GM19099 (cell line): ENCODE measurements around the gene KSR2.

Experiments
- POLR2A ChIP-seq: IDR thresholded peaks from 3 replicates; pipeline ENCODE4 v1.6.1; 2011; ENCODE audit warnings: low read depth; ENCODE audit not compliant: insufficient read length; ENCODE audit errors: extremely low read depth

The KSR2 gene

DNA sequence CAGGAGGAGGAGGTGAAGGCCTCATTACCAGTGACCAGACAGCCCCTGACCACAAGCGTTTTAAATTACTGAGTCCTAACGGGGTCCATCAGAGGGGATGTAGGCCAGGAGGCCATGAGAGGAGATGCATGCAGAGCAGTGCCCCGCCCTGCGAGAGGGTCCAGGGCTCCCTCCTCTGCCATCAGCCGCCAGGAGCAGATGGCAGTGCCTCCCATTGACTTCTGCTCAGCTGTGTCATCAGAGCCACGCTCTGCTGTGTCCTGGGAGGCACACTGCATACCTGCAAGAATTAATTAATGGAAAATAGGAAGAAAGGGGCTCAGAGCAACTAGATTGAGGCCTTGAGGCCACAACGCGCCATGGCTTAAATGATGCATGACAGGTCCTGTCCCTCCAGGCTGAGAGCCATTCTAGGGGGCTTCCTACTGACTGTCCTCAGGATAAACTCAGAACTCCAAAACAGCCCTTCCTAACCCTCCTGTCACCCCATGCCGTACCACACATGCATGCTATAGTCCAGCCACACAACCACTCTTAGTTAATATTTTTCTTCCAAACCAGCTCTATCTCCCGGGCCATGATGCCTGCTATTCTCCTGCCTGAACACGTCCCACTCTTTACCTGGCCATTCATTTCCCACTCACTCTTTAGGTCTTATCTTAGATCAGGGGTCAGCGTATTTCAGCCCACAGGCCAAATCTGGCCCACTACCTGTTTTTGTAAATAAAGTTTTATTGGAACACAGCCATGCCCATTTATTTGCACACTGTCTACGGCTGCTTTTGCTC, 235.8 kb downstream of the KSR2 start:
- TF ChIP-seq POLR2A = no peak

- no peak for TF ChIP-seq POLR2A
Measured at GRCh38 chr12:117727301-117727700, 241.5 kb downstream of the KSR2 start.

- no peak for TF ChIP-seq POLR2A
Measured at GRCh38 chr12:117724543-117724942, 244.2 kb downstream of the KSR2 start.

DNA sequence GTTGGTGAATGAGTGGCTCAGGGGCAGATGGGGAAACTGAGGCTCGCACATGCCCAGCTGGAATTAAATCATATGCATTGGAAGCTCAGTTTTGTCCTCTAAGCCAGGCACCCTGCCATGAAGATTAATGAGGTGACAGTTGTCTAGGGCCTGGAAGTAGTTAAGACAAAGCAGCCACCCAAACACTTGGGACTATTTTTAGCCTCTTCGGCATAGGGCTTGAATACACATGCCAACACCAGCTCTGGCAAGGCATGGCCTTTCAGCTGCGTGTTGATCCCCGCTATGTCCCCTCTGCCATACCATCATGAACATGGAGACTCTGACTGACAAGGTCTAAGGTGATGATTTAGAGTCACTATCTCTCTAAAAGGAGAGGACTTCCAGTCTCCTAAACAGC, 250.2 kb downstream of the KSR2 start:
- no peak for TF ChIP-seq POLR2A

GRCh38 chr12:117718141-117718540, 250.6 kb downstream of the KSR2 start:
- no peak for TF ChIP-seq POLR2A

- no peak for TF ChIP-seq POLR2A
Measured at GRCh38 chr12:117714203-117714602, 254.6 kb downstream of the KSR2 start.

- no peak for TF ChIP-seq POLR2A
Measured at GRCh38 chr12:117710121-117710520, 258.7 kb downstream of the KSR2 start.

- no peak for TF ChIP-seq POLR2A
Measured at GRCh38 chr12:117707861-117708260, 260.9 kb downstream of the KSR2 start.

DNA sequence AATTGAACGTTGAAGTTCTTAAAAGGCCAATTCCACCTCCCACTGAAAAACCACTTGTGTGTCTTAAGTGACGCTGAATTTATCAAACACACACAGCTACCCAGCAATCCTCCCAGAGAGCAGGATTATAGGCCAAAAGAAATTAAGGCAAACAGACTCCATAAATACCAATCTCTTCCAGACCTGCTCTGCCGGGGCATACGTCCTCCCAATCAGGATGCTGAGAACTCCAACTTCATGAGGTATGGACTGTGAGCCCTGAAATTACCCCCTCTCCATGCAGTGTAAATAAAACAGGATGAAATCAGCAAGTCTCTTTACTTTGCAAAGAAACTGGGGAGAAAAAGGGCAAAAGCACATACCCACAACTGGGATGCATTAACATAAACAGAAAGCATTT, 265.2 kb downstream of the KSR2 start:
- no peak for TF ChIP-seq POLR2A

- no peak for TF ChIP-seq POLR2A
Measured at GRCh38 chr12:117702741-117703140, 266.0 kb downstream of the KSR2 start.

- no peak for TF ChIP-seq POLR2A
Measured at GRCh38 chr12:117699575-117699974, 269.2 kb downstream of the KSR2 start.

DNA sequence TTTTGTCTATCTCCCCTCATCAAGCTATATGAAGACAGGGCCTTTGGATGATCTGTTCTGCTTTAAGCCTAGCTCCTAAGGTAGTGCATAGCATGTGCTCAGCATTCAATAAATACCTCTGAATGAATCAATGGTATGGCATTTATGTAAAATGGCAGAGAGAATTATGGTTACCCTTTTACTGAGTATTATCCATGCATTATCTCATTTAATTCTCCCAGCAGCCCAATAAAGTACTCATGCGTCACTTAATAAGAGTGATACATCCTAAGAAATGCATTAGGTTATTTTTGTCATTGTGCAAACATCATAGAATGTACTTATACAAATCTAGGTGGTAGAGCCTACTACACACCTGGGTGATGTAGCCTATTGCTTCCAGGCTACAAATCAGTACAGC, 269.7 kb downstream of the KSR2 start:
- no peak for TF ChIP-seq POLR2A

DNA sequence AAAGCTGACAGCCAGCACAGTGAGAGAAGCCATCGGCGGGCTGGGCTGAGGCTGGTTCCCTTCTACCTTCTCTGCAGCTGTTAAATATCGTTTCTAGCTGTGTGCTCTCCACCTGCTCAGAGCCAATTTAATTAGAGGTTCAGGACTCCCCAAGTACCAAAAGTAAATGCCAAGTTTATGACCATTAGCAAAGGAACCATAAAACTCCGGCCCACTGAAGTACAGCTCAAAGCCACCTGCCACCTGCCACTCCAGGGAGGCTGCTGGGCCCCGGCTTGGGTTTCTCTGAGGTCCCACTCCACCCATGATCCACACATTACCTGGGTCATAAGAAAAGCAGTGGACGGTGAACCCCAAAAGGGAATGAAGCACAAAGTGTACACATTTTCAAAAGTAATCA, 272.8 kb downstream of the KSR2 start:
- TF ChIP-seq POLR2A = no peak

DNA sequence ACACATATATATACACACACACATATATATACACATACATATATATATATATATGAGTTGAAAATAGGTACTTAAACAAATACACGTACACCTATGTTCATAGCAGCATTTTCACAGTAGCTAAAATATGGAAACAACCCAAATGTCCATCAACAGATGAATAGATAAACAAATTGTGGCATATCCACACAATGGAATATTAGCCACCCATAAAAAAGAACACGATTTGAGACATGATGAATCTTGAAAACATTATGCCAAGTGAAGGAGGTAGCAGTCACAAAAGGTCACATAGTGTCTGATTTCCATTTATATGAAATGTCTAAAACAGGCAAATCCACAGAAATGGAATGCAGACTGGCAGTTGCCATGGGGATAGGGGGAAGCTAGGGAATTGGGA, 276.3 kb downstream of the KSR2 start:
- TF ChIP-seq POLR2A = no peak

GRCh38 chr12:117689857-117690256, 278.9 kb downstream of the KSR2 start:
- no peak for TF ChIP-seq POLR2A

DNA sequence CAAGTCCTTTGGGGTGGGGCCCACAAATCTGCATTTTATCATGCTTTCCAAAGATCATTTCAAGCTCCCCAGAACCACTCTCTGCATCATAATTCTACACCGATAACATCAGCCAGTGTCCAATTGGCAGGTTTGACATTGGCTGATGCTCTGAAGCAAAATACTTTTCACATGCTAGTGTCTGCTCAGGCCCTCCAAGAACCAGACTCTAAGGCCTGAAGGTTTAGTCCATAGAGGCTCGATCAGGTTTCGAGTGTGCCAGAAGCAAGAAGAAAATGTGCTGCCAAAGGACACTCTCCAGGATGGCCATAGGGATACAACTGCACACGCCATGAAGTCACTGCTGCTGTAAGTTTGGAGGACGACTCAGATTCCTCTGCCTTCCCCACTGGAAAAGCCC, 280.3 kb downstream of the KSR2 start:
- TF ChIP-seq POLR2A = no peak

DNA sequence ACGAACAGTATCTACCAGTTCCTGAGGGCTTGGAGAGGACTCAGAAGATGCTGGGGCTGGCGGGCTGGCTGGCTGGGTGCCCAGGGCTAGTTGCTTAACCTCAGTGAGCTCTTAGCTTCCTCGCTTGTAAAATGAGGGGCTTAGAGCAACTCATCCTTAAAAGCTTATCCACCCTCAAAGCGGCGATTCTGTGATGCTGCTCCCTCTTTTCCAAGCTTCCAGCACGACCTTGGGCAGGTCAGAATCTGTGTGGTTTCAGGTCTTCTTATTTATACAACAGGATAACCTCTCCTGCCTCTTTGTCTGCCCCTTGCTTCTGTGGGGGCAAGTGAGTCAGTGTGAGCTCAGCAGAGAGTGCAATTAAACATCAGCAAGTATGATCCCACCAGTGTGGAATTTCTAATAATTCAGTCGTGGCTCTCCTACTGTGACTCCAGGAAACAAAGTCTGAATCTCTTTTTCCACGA, 281.8 kb downstream of the KSR2 start:
- TF ChIP-seq POLR2A = no peak
